Testis (tissue), 3 donors: Measurements from ENCODE around the gene RAD51D. TPM values are rescaled to one million over a fixed set of nuclear protein-coding genes. Genes with fewer than 3 reads are reported as not detected.

Source experiments
- DNase-seq: peaks from one replicate; pipeline ENCODE4 v3.0.0-alpha.2; 2019
- H3K27ac ChIP-seq, 2 donors: fragments of 200-600 bp; sonication (generic); one replicate each; pipeline ENCODE4 v1.5.1; 2019
- H3K27me3 ChIP-seq: fragments of 200-600 bp; sonication (generic); one replicate; pipeline ENCODE4 v1.5.1; 2019
- H3K36me3 ChIP-seq: fragments of 200-600 bp; sonication (generic); one replicate; pipeline ENCODE4 v1.5.1; 2017; ENCODE audit warnings: low read depth; ENCODE audit errors: missing control alignments
- H3K4me1 ChIP-seq: fragments of 200-600 bp; sonication (generic); one replicate; pipeline ENCODE4 v1.5.1; 2019
- H3K4me3 ChIP-seq, 2 donors: fragments of 200-600 bp; sonication (generic); one replicate each; pipeline ENCODE4 v1.5.1; 2017 to 2019
- H3K9me3 ChIP-seq: fragments of 200-600 bp; sonication (generic); one replicate; pipeline ENCODE4 v1.5.1; 2017
- CTCF ChIP-seq, 3 experiments: fragments of 450-650 bp in 2 of 3; fragments of 200-600 bp in 1 of 3; sonication (generic) in 1 of 3; IDR thresholded peaks; one replicate each; pipeline ENCODE4 v1.5.1; 2016 to 2019; ENCODE audit warnings: antibody characterized with exemption in 3 of 3, mild to moderate bottlenecking in 2 of 3, moderate library complexity in 1 of 3
- POLR2A ChIP-seq: fragments of 450-650 bp; IDR thresholded peaks from one replicate; pipeline ENCODE4 v1.6.1; 2017; ENCODE audit warnings: antibody characterized with exemption, mild to moderate bottlenecking, moderate library complexity
- WGBS, 2 donors: methylation state at CpG; one replicate each; pipeline ENCODE4 v1.1.5; 2018; 5-methylcytosine and 5-hydroxymethylcytosine counted together
- intact Hi-C: fragments of 100-400 bp; cut with DNase I; formaldehyde crosslinking; loops from one replicate; pipeline ENCODE4 v1.15.1; 2023; ENCODE audit warnings: low total_unique reads
- polyA plus RNA-seq: library from polyadenylated mRNA; stranded (reverse); fragments of 350-450 nt; fragmentation: Illumina TruSeq; extraction: RNeasy Lipid Tissue Mini Kit (QIAGEN cat#74804); gene quantifications from one replicate; pipeline ENCODE4 v1.2.3, GENCODE V29; 2014; ENCODE audit warnings: low read depth, low replicate concordance; ENCODE audit not compliant: insufficient read depth
- total RNA-seq, 2 donors: library from RNA; depleted of rRNA; stranded (reverse); fragments of >200 nt; gene quantifications; one replicate each; pipeline ENCODE4 v1.2.3, GENCODE V29; 2016

Gene RAD51D
- total and polyA plus RNA-seq, 3 donors from 2014 or later, result 16.8 to 24.3 (median 18.4) TPM

GRCh38 chr17:35164716-35165115 is 45.1 kb upstream of the RAD51D start:
- Histone ChIP-seq H3K36me3 (no peaks in the 10 kb centered on the region), H3K27me3 (no peaks in the 10 kb centered on the region), H3K4me3 (no peak overlapping the region), H3K27ac (no peak overlapping the region), H3K4me1 (no peaks in the 10 kb centered on the region), H3K9me3 (no peaks in the 10 kb centered on the region)
- intact Hi-C loops, result no loop called here
- WGBS, 2 donors, result 79 to 80% methylated on average over 5 of the region's 5 CpGs
- TF ChIP-seq CTCF (IDR thresholded peaks at IDR 0.05) (no peak), POLR2A (no peak)
- no peak for DNase-seq

- 88 to 95% methylated on average over 7 of the region's 7 CpGs for WGBS, 2 donors
- H3K4me1 ChIP-seq, result no peaks in the 10 kb centered on the region
- no peaks in the 10 kb centered on the region for H3K9me3 ChIP-seq
- H3K27ac ChIP-seq, result no peak overlapping the region
- TF ChIP-seq POLR2A (no peak), CTCF (IDR thresholded peaks at IDR 0.05) (no peak)
- intact Hi-C loops, result no loop called here
- no peak overlapping the region for H3K4me3 ChIP-seq
- H3K27me3 ChIP-seq, result no peaks in the 10 kb centered on the region
- DNase-seq, result peak; percentile 25
- no peaks in the 10 kb centered on the region for H3K36me3 ChIP-seq
Observed at GRCh38 chr17:35163886-35164285, 44.2 kb upstream of the RAD51D start.

GRCh38 chr17:35162755-35163154 is 43.1 kb upstream of the RAD51D start:
- intact Hi-C loops, result no loop called here
- no peaks in the 10 kb centered on the region for H3K9me3 ChIP-seq
- DNase-seq, result no peak
- TF ChIP-seq CTCF (IDR thresholded peaks at IDR 0.05), result no peak
- no peak for TF ChIP-seq POLR2A
- no peak overlapping the region for H3K27ac ChIP-seq
- no peaks in the 10 kb centered on the region for H3K36me3 ChIP-seq
- 80 to 83% methylated on average over 4 of the region's 4 CpGs for WGBS, 2 donors
- no peaks in the 10 kb centered on the region for H3K4me1 ChIP-seq
- H3K27me3 ChIP-seq, result no peaks in the 10 kb centered on the region
- no peak overlapping the region for H3K4me3 ChIP-seq

GRCh38 chr17:35161281-35161761 is 41.7 kb upstream of the RAD51D start:
- no peaks in the 10 kb centered on the region for H3K36me3 ChIP-seq
- 75 to 82% methylated on average over 3 of the region's 3 CpGs for WGBS, 2 donors
- TF ChIP-seq CTCF (IDR thresholded peaks at IDR 0.05) (no peak), POLR2A (no peak)
- H3K4me1 ChIP-seq, result no peaks in the 10 kb centered on the region
- H3K27ac ChIP-seq, result no peak overlapping the region
- H3K27me3 ChIP-seq, result no peaks in the 10 kb centered on the region
- DNase-seq, result no peak
- intact Hi-C loops, result no loop called here
- no peak overlapping the region for H3K4me3 ChIP-seq
- H3K9me3 ChIP-seq, result no peaks in the 10 kb centered on the region

GRCh38 chr17:35160354-35161201 is 40.9 kb upstream of the RAD51D start:
- Histone ChIP-seq H3K4me1 (no peaks in the 10 kb centered on the region), H3K27ac (no peak overlapping the region), H3K9me3 (no peaks in the 10 kb centered on the region), H3K27me3 (no peaks in the 10 kb centered on the region), H3K4me3 (no peak overlapping the region), H3K36me3 (no peaks in the 10 kb centered on the region)
- DNase-seq, result no peak
- TF ChIP-seq CTCF (IDR thresholded peaks at IDR 0.05) (no peak), POLR2A (no peak)
- intact Hi-C loops, result no loop called here
- WGBS, 2 donors, result 83 to 87% methylated on average over 13 of the region's 13 CpGs
